NCI-H1105 treated with DMSO at 0.1 percent for 48 hours (cell line): ENCODE data around the gene SLC25A22.

ENCODE experiments used
- DNase-seq: peaks from one replicate; lab custom pipeline; 2025; lab: John Stamatoyannopoulos, UW

The SLC25A22 gene

GRCh38 chr11:821512-822371 lies 23.7 kb upstream of the SLC25A22 start:
- DNase-seq = no peak

GRCh38 chr11:820655-821511 lies 22.8 kb upstream of the SLC25A22 start:
- DNase-seq = no peak

GRCh38 chr11:819943-820649 lies 22.0 kb upstream of the SLC25A22 start:
- DNase-seq = peak; percentile 90

- peak; percentile 85 for DNase-seq
These were observed 21.2 kb upstream of the SLC25A22 start for GRCh38 chr11:819129-819931.

GRCh38 chr11:818396-819128 lies 20.5 kb upstream of the SLC25A22 start, which contains the start of gene PNPLA2:
Gene PNPLA2 (plus strand): TSS chr11:818914. CDS start chr11:819719, 805 bp downstream.
- DNase-seq = no peak

- no peak for DNase-seq
These were observed 18.3 kb upstream of the SLC25A22 start for GRCh38 chr11:816433-816779.

GRCh38 chr11:815675-816432 lies 17.8 kb upstream of the SLC25A22 start:
- no peak for DNase-seq

- DNase-seq = no peak
These were observed 15.5 kb upstream of the SLC25A22 start for GRCh38 chr11:813456-814096.

- DNase-seq = no peak
These were observed 15.0 kb upstream of the SLC25A22 start for GRCh38 chr11:813072-813455.

GRCh38 chr11:812390-812789 lies 14.3 kb upstream of the SLC25A22 start:
- DNase-seq = no peak

GRCh38 chr11:811446-812245 lies 13.6 kb upstream of the SLC25A22 start:
- no peak for DNase-seq

GRCh38 chr11:810040-810567 lies 12.0 kb upstream of the SLC25A22 start:
- DNase-seq = no peak

- DNase-seq = peak; percentile 93
These were observed 11.4 kb upstream of the SLC25A22 start, which contains the start of gene RPLP2 for GRCh38 chr11:809287-810039. Gene RPLP2 (plus strand): TSS chr11:809967. CDS start chr11:810235, 268 bp downstream.

GRCh38 chr11:808427-809286 lies 10.6 kb upstream of the SLC25A22 start:
- DNase-seq = no peak

GRCh38 chr11:804599-804964 lies 6.5 kb upstream of the SLC25A22 start:
- DNase-seq = peak; percentile 71

- peak; percentile 87 for DNase-seq
These were observed 5.9 kb upstream of the SLC25A22 start for GRCh38 chr11:803770-804598.
